BLaER1 (cell line): ENCODE data around the gene KIAA0513.
"Not testable (repeated sequence)": the region's sequence is repeated elsewhere in the genome, so short reads cannot be mapped to it uniquely, and the experiment has no call there.

Experiments
- H3K27ac ChIP-seq: shearing (Covaris generic); formaldehyde crosslinking; 2 replicates; pipeline ENCODE4 v1.8.1; 2022
- H3K27me3 ChIP-seq: shearing (Covaris generic); formaldehyde crosslinking; 2 replicates; pipeline ENCODE4 v1.8.1; 2022
- H3K36me3 ChIP-seq: shearing (Covaris generic); formaldehyde crosslinking; 2 replicates; pipeline ENCODE4 v1.8.1; 2022
- H3K4me1 ChIP-seq: shearing (Covaris generic); formaldehyde crosslinking; 2 replicates; pipeline ENCODE4 v1.8.1; 2022
- H3K4me2 ChIP-seq: shearing (Covaris generic); formaldehyde crosslinking; 2 replicates; pipeline ENCODE4 v1.8.1; 2022
- H3K4me3 ChIP-seq: shearing (Covaris generic); formaldehyde crosslinking; 2 replicates; pipeline ENCODE4 v1.8.1; 2022
- H3K9ac ChIP-seq: shearing (Covaris generic); formaldehyde crosslinking; 2 replicates; pipeline ENCODE4 v1.8.1; 2022
- H3K9me3 ChIP-seq: shearing (Covaris generic); formaldehyde crosslinking; 2 replicates; pipeline ENCODE4 v1.8.1; 2022
- H4K20me1 ChIP-seq: shearing (Covaris generic); formaldehyde crosslinking; 2 replicates; pipeline ENCODE4 v1.8.1; 2022
- Cebpa-rat ChIP-seq: shearing (Covaris generic); IDR thresholded peaks from 2 replicates; pipeline ENCODE4 v1.8.1; 2022

KIAA0513 gene

GRCh38 chr16:85046931-85047866, 19.6 kb downstream of the KIAA0513 start:
- H3K36me3 ChIP-seq: no peaks in the 10 kb centered on the region
- no peak overlapping the region for H3K27ac ChIP-seq
- no peak overlapping the region for H3K9ac ChIP-seq
- TF ChIP-seq Cebpa-rat: no peak
- H3K4me2 ChIP-seq: peak overlapping the region; percentile 70
- no peaks in the 10 kb centered on the region for H3K9me3 ChIP-seq
- peaks cover 47% of the 10 kb centered on the region for H3K4me1 ChIP-seq
- peaks cover 34% of the 10 kb centered on the region for H3K27me3 ChIP-seq
- no peak overlapping the region for H3K4me3 ChIP-seq
- peaks cover 5% of the 10 kb centered on the region; the same call in 1 of the 2 replicates for H4K20me1 ChIP-seq

DNA sequence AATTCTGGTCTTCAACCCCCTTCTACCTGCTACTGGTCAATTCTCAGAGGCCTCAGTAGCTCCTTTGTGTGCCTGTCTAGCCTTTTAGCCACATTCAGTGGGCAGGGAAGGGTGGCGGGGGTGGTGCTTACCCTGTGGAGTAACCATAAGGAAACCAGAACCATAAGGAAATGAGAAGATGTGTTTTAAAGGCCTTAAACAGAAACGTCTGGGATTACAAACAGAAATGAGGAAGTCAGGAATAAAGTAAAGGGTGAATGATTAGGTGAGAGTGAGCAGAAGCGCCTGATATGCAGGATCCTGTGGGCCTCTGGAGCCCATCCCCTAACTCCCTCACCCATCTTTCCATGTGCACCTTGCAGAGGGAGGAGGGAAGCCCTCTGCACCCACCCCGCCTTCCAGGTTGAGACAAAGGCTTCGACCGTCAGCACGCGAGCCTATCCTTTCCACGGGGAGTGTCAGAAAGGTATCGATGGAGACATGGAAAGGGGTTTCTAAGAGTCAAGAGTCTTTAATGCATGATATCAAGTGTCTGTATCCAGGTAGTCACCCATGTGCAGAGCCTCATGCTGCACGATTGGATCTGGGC, 20.4 kb downstream of the KIAA0513 start:
- no peak overlapping the region for H3K4me3 ChIP-seq
- H3K4me2 ChIP-seq: peak overlapping the region; percentile 70

GRCh38 chr16:85048921-85049562, 21.4 kb downstream of the KIAA0513 start:
- peaks cover 34% of the 10 kb centered on the region for H3K27me3 ChIP-seq
- H3K9me3 ChIP-seq: no peaks in the 10 kb centered on the region
- peaks cover 5% of the 10 kb centered on the region; the same call in 1 of the 2 replicates for H4K20me1 ChIP-seq
- no peak overlapping the region for H3K4me2 ChIP-seq
- no peak for TF ChIP-seq Cebpa-rat
- H3K36me3 ChIP-seq: no peaks in the 10 kb centered on the region
- no peak overlapping the region for H3K27ac ChIP-seq
- H3K9ac ChIP-seq: no peak overlapping the region
- peaks cover 47% of the 10 kb centered on the region for H3K4me1 ChIP-seq
- no peak overlapping the region for H3K4me3 ChIP-seq

More for the DNA sequence above, 20.4 kb downstream of the KIAA0513 start:
- peaks cover 5% of the 10 kb centered on the region; the same call in 1 of the 2 replicates for H4K20me1 ChIP-seq
- H3K9ac ChIP-seq: no peak overlapping the region
- TF ChIP-seq Cebpa-rat: no peak
- H3K27me3 ChIP-seq: peaks cover 34% of the 10 kb centered on the region
- peaks cover 47% of the 10 kb centered on the region for H3K4me1 ChIP-seq
- no peaks in the 10 kb centered on the region for H3K9me3 ChIP-seq
- no peak overlapping the region for H3K27ac ChIP-seq
- H3K36me3 ChIP-seq: no peaks in the 10 kb centered on the region

DNA sequence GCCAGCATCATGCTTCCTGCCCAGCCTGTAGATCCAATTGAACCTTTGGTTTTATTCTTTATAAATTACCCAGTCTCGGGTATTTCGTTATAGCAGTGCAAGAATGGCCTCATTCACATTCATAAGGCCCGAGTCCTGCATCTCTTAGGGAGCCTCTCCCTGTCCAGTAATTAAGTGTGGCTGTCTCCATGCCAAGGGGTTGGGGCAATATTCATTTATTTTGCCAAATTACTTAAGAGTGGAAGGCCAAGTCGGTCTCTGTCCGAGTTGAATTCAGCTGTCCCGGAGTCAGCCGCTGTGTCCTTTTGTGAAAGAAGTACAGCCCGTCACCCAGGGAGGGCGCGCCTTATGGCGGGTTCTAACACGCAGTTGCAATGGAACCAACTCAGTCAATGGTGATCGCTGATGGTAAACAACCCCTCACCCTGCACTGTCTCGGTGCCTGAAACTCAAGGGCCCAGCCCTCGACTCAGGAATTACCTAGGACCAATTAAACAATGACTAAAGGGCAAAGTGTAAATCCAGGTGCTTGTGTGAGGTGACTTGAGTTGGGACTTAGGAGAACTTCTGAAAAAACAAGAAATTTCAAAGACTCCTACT, 22.2 kb downstream of the KIAA0513 start:
- peaks cover 53% of the 10 kb centered on the region for H3K4me1 ChIP-seq
- no peak overlapping the region for H3K4me3 ChIP-seq
- peaks cover 34% of the 10 kb centered on the region for H3K27me3 ChIP-seq
- H3K9me3 ChIP-seq: no peaks in the 10 kb centered on the region
- H3K4me2 ChIP-seq: peak overlapping the region; percentile 82
- no peaks in the 10 kb centered on the region for H3K36me3 ChIP-seq
- no peak for TF ChIP-seq Cebpa-rat
- no peak overlapping the region for H3K27ac ChIP-seq
- no peak overlapping the region for H3K9ac ChIP-seq
- peaks cover 5% of the 10 kb centered on the region; the same call in 1 of the 2 replicates for H4K20me1 ChIP-seq

DNA sequence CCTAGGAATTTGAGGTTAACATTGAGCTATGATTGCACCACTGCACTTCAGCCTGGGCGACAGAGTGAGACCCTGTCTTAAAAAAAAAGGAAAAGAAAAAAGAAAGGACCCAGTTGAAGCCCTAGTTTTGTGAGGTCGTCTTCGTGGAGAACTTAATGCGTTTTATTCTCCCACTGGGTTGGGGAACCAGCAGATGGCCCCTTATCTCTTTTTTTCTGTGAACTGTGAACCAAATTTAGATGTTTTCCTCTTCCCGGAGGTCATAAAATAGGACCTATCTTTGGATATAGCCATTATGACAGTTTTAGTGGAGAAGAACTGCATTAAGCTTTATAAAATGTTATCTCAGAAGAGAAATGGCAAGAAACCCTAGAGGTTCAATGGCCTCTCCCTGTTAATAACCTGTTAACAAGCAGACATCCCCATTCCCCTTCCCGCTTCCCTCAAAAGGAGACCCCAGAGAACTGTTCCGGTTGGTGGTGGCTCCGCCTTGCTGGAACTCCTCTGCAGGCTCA, 23.5 kb downstream of the KIAA0513 start:
- Histone ChIP-seq H3K27me3 (peaks cover 30% of the 10 kb centered on the region), H3K9me3 (no peaks in the 10 kb centered on the region), H3K27ac (no peak overlapping the region), H4K20me1 (peaks cover 15% of the 10 kb centered on the region), H3K9ac (no peak overlapping the region), H3K4me2 (peak overlapping the region; percentile 82), H3K4me3 (no peak overlapping the region), H3K36me3 (no peaks in the 10 kb centered on the region), H3K4me1 (peaks cover 60% of the 10 kb centered on the region)
- TF ChIP-seq Cebpa-rat: no peak

- no peaks in the 10 kb centered on the region for H3K36me3 ChIP-seq
- no peak overlapping the region for H3K4me2 ChIP-seq
- peaks cover 18% of the 10 kb centered on the region for H4K20me1 ChIP-seq
- no peak overlapping the region for H3K9ac ChIP-seq
- no peaks in the 10 kb centered on the region for H3K9me3 ChIP-seq
- no peak overlapping the region for H3K4me3 ChIP-seq
- TF ChIP-seq Cebpa-rat: no peak
- peaks cover 26% of the 10 kb centered on the region for H3K27me3 ChIP-seq
- H3K27ac ChIP-seq: no peak overlapping the region
- H3K4me1 ChIP-seq: peaks cover 60% of the 10 kb centered on the region
Observed at GRCh38 chr16:85051683-85052082, 24.1 kb downstream of the KIAA0513 start.

DNA sequence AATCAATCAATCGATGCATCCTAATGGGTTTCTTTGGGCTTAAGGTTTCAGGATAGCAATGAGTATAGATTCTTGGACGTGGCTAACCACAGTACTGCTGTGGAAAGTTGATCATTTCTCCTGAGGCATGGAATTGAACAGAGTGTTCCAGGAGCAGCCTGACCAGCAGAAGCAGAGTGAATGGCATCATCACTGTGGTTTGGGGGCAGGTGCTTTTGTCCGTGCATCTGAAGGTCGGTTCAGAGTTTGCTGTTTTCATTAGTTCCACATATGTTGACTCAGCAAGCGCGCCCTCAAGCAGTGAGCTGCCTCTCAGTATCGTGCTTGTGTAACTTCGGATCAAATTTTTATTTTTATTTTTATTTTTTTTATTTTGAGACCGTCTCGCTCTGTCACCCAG, 24.9 kb downstream of the KIAA0513 start:
- Histone ChIP-seq H3K9me3 (no peaks in the 10 kb centered on the region), H3K9ac (no peak overlapping the region), H3K4me2 (no peak overlapping the region), H4K20me1 (peaks cover 23% of the 10 kb centered on the region), H3K27me3 (peaks cover 25% of the 10 kb centered on the region), H3K36me3 (no peaks in the 10 kb centered on the region), H3K27ac (no peak overlapping the region), H3K4me3 (no peak overlapping the region), H3K4me1 (peaks cover 60% of the 10 kb centered on the region)
- no peak for TF ChIP-seq Cebpa-rat

GRCh38 chr16:85054321-85054720, 26.7 kb downstream of the KIAA0513 start:
- Histone ChIP-seq H3K4me2 (peak overlapping the region; percentile 88; the same call in 1 of the 2 replicates), H3K4me1 (peaks cover 62% of the 10 kb centered on the region), H4K20me1 (peaks cover 39% of the 10 kb centered on the region), H3K27me3 (peaks cover 21% of the 10 kb centered on the region)
- H3K4me3 ChIP-seq, H3K36me3 ChIP-seq, H3K9me3 ChIP-seq, H3K27ac ChIP-seq, H3K9ac ChIP-seq: not testable (repeated sequence)

DNA sequence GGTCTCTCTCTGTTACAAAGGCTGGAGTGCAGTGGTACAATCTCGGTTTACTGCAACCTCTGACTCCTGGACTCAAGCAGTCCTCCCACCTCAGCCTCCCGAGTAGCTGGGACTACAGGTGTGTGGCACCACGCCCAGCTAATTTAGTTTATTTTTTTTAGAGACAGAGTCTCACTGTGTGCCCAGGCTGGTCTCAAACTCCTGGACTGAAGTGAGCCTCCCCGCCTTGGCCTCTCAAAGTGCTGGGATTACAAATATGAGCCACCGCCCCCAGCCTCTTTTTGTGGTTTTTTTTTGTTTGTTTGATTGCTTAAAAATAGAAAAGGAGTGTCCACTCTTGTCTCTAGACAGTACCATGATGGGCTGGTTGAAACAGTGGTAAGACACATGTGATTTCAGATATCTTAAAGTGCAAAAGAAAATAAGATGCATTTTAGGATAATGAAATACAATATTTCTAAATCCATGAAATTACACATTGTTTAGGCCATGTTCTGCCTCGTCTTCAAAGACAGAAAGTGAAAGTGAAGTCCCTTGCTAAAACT, 27.4 kb downstream of the KIAA0513 start:
- Histone ChIP-seq H3K36me3 (no peaks in the 10 kb centered on the region), H3K9ac (no peak overlapping the region), H3K27ac (no peak overlapping the region), H3K4me3 (no peak overlapping the region), H3K4me1 (peaks cover 58% of the 10 kb centered on the region), H3K9me3 (no peaks in the 10 kb centered on the region), H3K27me3 (peaks cover 24% of the 10 kb centered on the region), H4K20me1 (peaks cover 42% of the 10 kb centered on the region), H3K4me2 (peak overlapping the region; percentile 88)
- TF ChIP-seq Cebpa-rat: no peak
